OCI-LY1 (cell line): ENCODE data around the gene RFPL2.

Experiments
- EZH2 ChIP-seq: fragments of 200-600 bp; sonication (generic), shearing (Covaris generic); IDR thresholded peaks from 2 replicates; pipeline ENCODE4 v1.8.0; 2017; ENCODE audit warnings: borderline replicate concordance, mixed run types, mild to moderate bottlenecking, antibody characterized with exemption, low read length, moderate library complexity, mixed read lengths
- TF ChIP-seq, protein P1 (sequence below): fragments of 200-600 bp; sonication (generic), shearing (Covaris generic); IDR thresholded peaks from 2 replicates; pipeline ENCODE4 v1.5.1; 2017; ENCODE audit warnings: mild to moderate bottlenecking, antibody characterized with exemption, low read length, moderate library complexity, mixed read lengths

DNA sequence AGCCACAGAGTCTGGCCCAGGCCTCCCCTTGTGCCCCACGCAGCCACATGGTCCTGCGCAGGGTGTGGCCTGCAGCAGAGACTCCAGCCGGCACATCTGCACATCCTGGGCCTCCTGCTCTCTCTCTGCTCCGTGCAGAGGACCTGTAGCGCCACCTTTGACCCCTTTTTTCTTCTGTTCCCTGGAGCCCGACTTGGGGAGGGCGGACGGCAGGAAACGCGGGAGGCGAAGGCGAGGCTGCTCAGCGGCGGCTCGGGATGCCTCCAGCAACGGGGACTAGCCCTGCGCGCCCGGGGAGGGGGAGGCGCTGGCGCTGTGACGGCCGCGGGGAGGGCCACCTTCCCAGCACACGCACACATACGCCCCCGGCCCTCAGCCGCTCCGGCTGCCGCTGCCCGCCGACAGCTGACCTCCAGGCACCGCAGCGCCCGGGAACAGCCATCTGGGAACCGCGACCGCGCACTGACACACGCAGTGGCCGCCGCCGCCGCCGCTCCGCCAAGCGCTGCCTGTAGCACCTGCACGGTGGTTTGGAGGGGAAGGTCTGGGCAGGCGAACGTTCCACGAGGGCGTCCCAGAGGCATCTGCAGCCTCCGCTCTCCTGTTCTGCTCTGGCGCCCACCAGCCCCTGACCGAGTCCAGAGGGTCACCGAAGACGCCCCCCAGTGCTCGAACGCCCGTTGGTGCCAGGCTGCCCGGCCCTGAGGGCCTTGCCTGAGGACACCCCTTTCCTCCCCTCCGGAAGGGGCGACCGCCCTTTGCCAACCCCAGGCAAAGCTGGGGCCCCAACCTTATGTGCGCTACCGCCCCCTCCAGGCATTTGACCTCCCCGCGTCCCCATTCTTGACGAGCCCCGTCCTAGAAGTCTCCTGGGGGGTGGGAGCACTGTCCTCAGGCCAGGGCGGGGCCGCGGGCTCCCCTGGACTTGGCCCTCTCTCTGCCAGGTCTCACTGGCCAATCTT lies 28.9 kb downstream of the RFPL2 start:
- TF ChIP-seq, protein P1, sequence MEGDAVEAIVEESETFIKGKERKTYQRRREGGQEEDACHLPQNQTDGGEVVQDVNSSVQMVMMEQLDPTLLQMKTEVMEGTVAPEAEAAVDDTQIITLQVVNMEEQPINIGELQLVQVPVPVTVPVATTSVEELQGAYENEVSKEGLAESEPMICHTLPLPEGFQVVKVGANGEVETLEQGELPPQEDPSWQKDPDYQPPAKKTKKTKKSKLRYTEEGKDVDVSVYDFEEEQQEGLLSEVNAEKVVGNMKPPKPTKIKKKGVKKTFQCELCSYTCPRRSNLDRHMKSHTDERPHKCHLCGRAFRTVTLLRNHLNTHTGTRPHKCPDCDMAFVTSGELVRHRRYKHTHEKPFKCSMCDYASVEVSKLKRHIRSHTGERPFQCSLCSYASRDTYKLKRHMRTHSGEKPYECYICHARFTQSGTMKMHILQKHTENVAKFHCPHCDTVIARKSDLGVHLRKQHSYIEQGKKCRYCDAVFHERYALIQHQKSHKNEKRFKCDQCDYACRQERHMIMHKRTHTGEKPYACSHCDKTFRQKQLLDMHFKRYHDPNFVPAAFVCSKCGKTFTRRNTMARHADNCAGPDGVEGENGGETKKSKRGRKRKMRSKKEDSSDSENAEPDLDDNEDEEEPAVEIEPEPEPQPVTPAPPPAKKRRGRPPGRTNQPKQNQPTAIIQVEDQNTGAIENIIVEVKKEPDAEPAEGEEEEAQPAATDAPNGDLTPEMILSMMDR, result no peak
- no peak for TF ChIP-seq EZH2
